Prostate gland (tissue), 2 donors: Measurements from ENCODE around the gene TESPA1. TPM values are rescaled to one million over a fixed set of nuclear protein-coding genes. Genes with fewer than 3 reads are reported as not detected.

Source experiments
- DNase-seq: peaks from one replicate; pipeline ENCODE4 v3.0.0-alpha.2; 2019; ENCODE audit warnings: low spot score
- H3K27ac ChIP-seq, 2 donors: fragments of 200-600 bp; sonication (generic); 2 replicates each; pipeline ENCODE4 v1.5.1; 2017 to 2019
- H3K27me3 ChIP-seq: fragments of 200-600 bp; sonication (generic); replicated peaks from 2 replicates; pipeline ENCODE4 v1.5.1; 2019; ENCODE audit not compliant: insufficient read depth
- H3K36me3 ChIP-seq, 2 donors: fragments of 200-600 bp; sonication (generic); 1 replicate in 1 of 2; 2 replicates in 1 of 2; pipeline versions ENCODE4 v1.5.1 to v1.8.1; 2017 to 2019
- H3K4me1 ChIP-seq: fragments of 200-600 bp; sonication (generic); replicated peaks from 2 replicates; pipeline ENCODE4 v1.5.1; 2019
- H3K4me3 ChIP-seq, 2 donors: fragments of 200-600 bp; sonication (generic); 2 replicates each; pipeline ENCODE4 v1.5.1; 2017 to 2019
- H3K9me3 ChIP-seq: fragments of 200-600 bp; sonication (generic); 2 replicates; pipeline ENCODE4 v1.5.1; 2017
- CTCF ChIP-seq, 4 experiments: fragments of 200-600 bp in 2 of 4; fragments of 450-650 bp in 2 of 4; sonication (generic) in 2 of 4; IDR thresholded peaks; 1 replicate in 3 of 4; 2 replicates in 1 of 4; pipeline ENCODE4 v1.5.1; 2016 to 2019; ENCODE audit warnings: antibody characterized with exemption in 4 of 4, mild to moderate bottlenecking in 2 of 4, moderate library complexity in 2 of 4
- POLR2A ChIP-seq: fragments of 450-650 bp; IDR thresholded peaks from one replicate; pipeline ENCODE4 v1.6.1; 2016; ENCODE audit warnings: antibody characterized with exemption, mild to moderate bottlenecking
- POLR2AphosphoS5 ChIP-seq: sonication (generic); formaldehyde crosslinking; IDR thresholded peaks from one replicate; pipeline ENCODE4 v1.6.1; 2017; ENCODE audit warnings: antibody characterized with exemption
- WGBS: methylation state at CpG from one replicate; pipeline ENCODE4 v1.1.5; 2018; 5-methylcytosine and 5-hydroxymethylcytosine counted together
- intact Hi-C: fragments of 100-400 bp; cut with DNase I; formaldehyde crosslinking; loops from one replicate; pipeline ENCODE4 v1.14.2; 2022
- total RNA-seq, 2 donors: library from RNA; depleted of rRNA; stranded (reverse); fragments of >200 nt; gene quantifications; one replicate each; pipeline ENCODE4 v1.1.0, GENCODE V29; 2016

The TESPA1 gene
- total RNA-seq, 2 donors from 2014 or later, result 0.41 to 6.1 TPM

GRCh38 chr12:54935235-54935951, 49.2 kb downstream of the TESPA1 start:
- peaks cover 6% of the 10 kb centered on the region for H3K4me1 ChIP-seq
- no peaks in the 10 kb centered on the region for H3K9me3 ChIP-seq
- no peak overlapping the region for H3K4me3 ChIP-seq
- no peaks in the 10 kb centered on the region for H3K27me3 ChIP-seq
- peak in 2 of 4 experiments; percentile 26 to 32 for TF ChIP-seq CTCF (IDR thresholded peaks at IDR 0.05)
- no peak for TF ChIP-seq POLR2A
- TF ChIP-seq POLR2AphosphoS5, result peak; percentile 65
- peak overlapping the region in 1 of 2 donors; percentile 15 for H3K27ac ChIP-seq
- DNase-seq, result peak; percentile 42
- 35% methylated on average over 5 of the region's 5 CpGs for WGBS
- H3K36me3 ChIP-seq, result no peaks in the 10 kb centered on the region
- intact Hi-C loops, result no loop called here

DNA sequence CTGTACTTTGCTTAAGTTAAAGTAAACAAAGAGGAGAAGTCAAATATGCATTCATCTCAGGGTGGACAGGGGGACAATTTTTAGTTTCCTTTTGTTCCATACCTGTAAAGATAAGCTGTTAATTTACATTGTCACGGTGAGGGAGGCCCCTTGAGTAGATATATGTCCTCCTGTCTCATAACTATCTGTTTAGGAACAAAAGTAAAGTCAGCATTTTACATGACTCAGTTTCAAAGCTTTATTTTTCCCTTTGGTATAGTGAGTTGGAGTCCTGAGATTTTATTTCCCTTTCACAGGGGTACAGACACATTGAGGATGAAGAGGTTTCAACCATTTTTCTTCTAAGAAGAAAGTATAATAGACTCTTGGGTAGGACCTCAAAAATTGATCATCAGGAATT, 50.1 kb downstream of the TESPA1 start:
- no peak for DNase-seq
- H3K9me3 ChIP-seq, result no peaks in the 10 kb centered on the region
- WGBS, result 22% methylated on average over 1 of the region's 1 CpG
- no peaks in the 10 kb centered on the region for H3K27me3 ChIP-seq
- H3K4me1 ChIP-seq, result peaks cover 6% of the 10 kb centered on the region
- H3K36me3 ChIP-seq, result no peaks in the 10 kb centered on the region
- TF ChIP-seq POLR2A (no peak), POLR2AphosphoS5 (no peak), CTCF (IDR thresholded peaks at IDR 0.05) (no peak)
- no peak overlapping the region for H3K4me3 ChIP-seq
- no peak overlapping the region for H3K27ac ChIP-seq
- intact Hi-C loops, result no loop called here

DNA sequence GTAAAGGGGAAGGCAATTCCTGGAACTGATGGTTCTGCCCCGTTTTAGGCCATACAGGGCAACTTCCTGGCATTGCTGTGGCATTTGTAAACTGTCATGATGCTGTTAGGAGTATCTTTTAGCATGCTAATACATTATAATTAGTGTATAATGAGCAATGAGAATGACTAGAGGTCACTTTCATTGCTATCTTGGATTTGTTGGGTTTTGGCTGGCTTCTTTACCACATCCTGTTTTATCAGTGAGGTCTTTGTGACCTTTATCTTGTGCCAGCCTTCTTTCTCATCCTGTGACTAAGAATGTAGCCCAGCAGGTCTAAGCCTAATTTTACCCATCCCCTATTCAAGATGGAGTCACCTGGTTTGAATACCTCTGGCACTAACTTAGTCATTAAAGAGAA, 51.2 kb downstream of the TESPA1 start:
- Histone ChIP-seq H3K4me1 (peaks cover 6% of the 10 kb centered on the region), H3K27me3 (no peaks in the 10 kb centered on the region), H3K9me3 (no peaks in the 10 kb centered on the region), H3K27ac (no peak overlapping the region), H3K4me3 (no peak overlapping the region), H3K36me3 (no peaks in the 10 kb centered on the region)
- DNase-seq, result no peak
- 68% methylated on average over 1 of the region's 1 CpG for WGBS
- TF ChIP-seq CTCF (IDR thresholded peaks at IDR 0.05), result no peak
- TF ChIP-seq POLR2AphosphoS5, result no peak
- no peak for TF ChIP-seq POLR2A
- intact Hi-C loops, result no loop called here

DNA sequence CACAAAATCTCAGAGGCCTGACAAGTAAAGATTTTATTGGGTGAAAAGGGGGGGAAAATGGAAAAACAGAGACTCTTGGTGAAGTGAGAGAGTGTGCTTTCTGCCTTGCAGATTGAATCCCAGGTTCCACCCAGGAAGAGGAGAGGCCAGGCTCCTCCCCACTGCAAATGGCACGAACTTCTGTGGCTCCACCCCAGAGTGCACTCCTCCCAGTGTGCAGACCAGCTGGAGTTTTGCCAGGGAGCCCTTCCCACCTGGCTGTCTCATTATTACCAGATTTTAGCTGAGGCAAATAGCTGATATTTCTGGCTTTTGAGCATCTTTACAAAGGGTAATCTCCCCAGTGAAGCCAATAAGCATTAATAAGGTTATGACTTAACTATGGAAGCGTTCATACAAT, 51.9 kb downstream of the TESPA1 start:
- no peaks in the 10 kb centered on the region for H3K27me3 ChIP-seq
- intact Hi-C loops, result no loop called here
- no peak for DNase-seq
- H3K4me3 ChIP-seq, result no peak overlapping the region
- no peak overlapping the region for H3K27ac ChIP-seq
- 58% methylated on average over 2 of the region's 2 CpGs for WGBS
- TF ChIP-seq CTCF (IDR thresholded peaks at IDR 0.05) (no peak), POLR2AphosphoS5 (no peak), POLR2A (no peak)
- H3K4me1 ChIP-seq, result peaks cover 6% of the 10 kb centered on the region
- no peaks in the 10 kb centered on the region for H3K9me3 ChIP-seq
- no peaks in the 10 kb centered on the region for H3K36me3 ChIP-seq

DNA sequence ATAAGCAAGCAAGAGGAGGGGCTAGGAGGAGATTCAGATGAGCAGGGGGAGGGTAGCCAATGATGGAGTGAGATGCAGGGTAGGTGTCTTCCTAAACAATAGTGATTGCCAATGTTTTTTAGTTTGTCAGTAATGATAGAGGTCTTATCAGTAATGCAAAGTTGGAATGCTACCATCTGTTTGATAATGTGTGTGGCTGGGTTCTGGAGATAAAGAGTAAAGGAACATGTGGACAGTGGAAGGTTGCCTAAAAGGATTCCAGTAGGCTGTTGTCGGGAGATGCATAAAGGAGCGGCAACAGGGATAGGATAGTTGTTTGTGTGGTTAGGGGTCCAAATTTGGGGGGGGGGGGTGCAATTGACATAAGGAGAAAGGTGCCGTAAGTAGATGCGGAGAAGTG, 52.5 kb downstream of the TESPA1 start:
- Histone ChIP-seq H3K4me1 (peaks cover 6% of the 10 kb centered on the region), H3K9me3 (no peaks in the 10 kb centered on the region), H3K27me3 (no peaks in the 10 kb centered on the region), H3K4me3 (no peak overlapping the region), H3K27ac (no peak overlapping the region), H3K36me3 (no peaks in the 10 kb centered on the region)
- TF ChIP-seq POLR2A (no peak), POLR2AphosphoS5 (no peak), CTCF (IDR thresholded peaks at IDR 0.05) (no peak)
- intact Hi-C loops, result no loop called here
- WGBS, result 93% methylated on average over 4 of the region's 4 CpGs
- no peak for DNase-seq
